Liver (tissue), 9 donors: Measurements from ENCODE around the gene PEX3. TPM values are rescaled to one million over a fixed set of nuclear protein-coding genes. Genes with fewer than 3 reads are reported as not detected.

Experiments used
- DNase-seq: peaks from one replicate; pipeline ENCODE4 v3.0.0-alpha.2; 2017; ENCODE audit warnings: low spot score
- H3K27ac ChIP-seq, 2 donors: one replicate each; pipeline ENCODE4 v1.7.0; 2013; ENCODE audit warnings: inconsistent platforms in 2 of 2, low read length in 2 of 2, control low read depth in 1 of 2, low read depth in 1 of 2, mild to moderate bottlenecking in 1 of 2
- H3K27me3 ChIP-seq, 4 donors: one replicate each; pipeline versions ENCODE4 v1.6.1 to v1.7.0; 2013; ENCODE audit warnings: low read length in 3 of 4, inconsistent platforms in 1 of 4, mild to moderate bottlenecking in 1 of 4, moderate library complexity in 1 of 4; ENCODE audit not compliant: control insufficient read depth in 4 of 4, insufficient read depth in 4 of 4
- H3K36me3 ChIP-seq, 4 donors: one replicate each; pipeline versions ENCODE4 v1.6.1 to v1.7.0; 2013; ENCODE audit warnings: low read length in 3 of 4, mild to moderate bottlenecking in 3 of 4, low read depth in 1 of 4, moderate library complexity in 1 of 4; ENCODE audit not compliant: control insufficient read depth in 4 of 4, insufficient read depth in 3 of 4
- H3K4me1 ChIP-seq, 4 donors: one replicate each; pipeline versions ENCODE4 v1.6.1 to v1.7.0; 2013; ENCODE audit warnings: low read length in 3 of 4, mild to moderate bottlenecking in 3 of 4, moderate library complexity in 1 of 4; ENCODE audit not compliant: control insufficient read depth in 4 of 4, insufficient read depth in 4 of 4
- H3K4me3 ChIP-seq, 3 donors: one replicate each; pipeline versions ENCODE4 v1.6.1 to v1.7.0; 2013; ENCODE audit warnings: low read length in 3 of 3, control low read depth in 1 of 3, low read depth in 1 of 3, mild to moderate bottlenecking in 1 of 3
- H3K9ac ChIP-seq, 2 donors: one replicate each; pipeline ENCODE4 v1.7.0; 2013; ENCODE audit warnings: low read length in 2 of 2, mild to moderate bottlenecking in 2 of 2, moderate library complexity in 2 of 2, control low read depth in 1 of 2, low read depth in 1 of 2
- H3K9me3 ChIP-seq, 4 donors: one replicate each; pipeline versions ENCODE4 v1.6.1 to v1.7.0; 2013; ENCODE audit warnings: low read length in 3 of 4; ENCODE audit not compliant: control insufficient read depth in 4 of 4
- EGR1 ChIP-seq, 2 donors: IDR thresholded peaks; 2 replicates each; pipeline ENCODE4 v1.6.1; 2016 to 2018; ENCODE audit warnings: antibody characterized with exemption in 2 of 2, low read depth in 2 of 2
- FOXA1 ChIP-seq: IDR thresholded peaks from 2 replicates; pipeline ENCODE4 v1.6.1; 2016; ENCODE audit warnings: antibody characterized with exemption
- FOXA2 ChIP-seq: IDR thresholded peaks from 2 replicates; pipeline ENCODE4 v1.6.1; 2016; ENCODE audit warnings: antibody characterized with exemption
- GABPA ChIP-seq, 2 donors: IDR thresholded peaks in 1 of 2; conservative IDR thresholded peaks in 1 of 2; 2 replicates each; pipeline ENCODE4 v1.6.1; 2016; ENCODE audit warnings: antibody characterized with exemption in 2 of 2, mild to moderate bottlenecking in 1 of 2, moderate library complexity in 1 of 2
- HNF4A ChIP-seq, 2 donors: conservative IDR thresholded peaks; 2 replicates each; pipeline ENCODE4 v1.6.1; 2016; ENCODE audit warnings: antibody characterized with exemption in 2 of 2, mild to moderate bottlenecking in 2 of 2
- HNF4G ChIP-seq: IDR thresholded peaks from 2 replicates; pipeline ENCODE4 v1.6.1; 2016; ENCODE audit warnings: antibody characterized with exemption
- JUND ChIP-seq, 2 donors: IDR thresholded peaks; 2 replicates each; pipeline ENCODE4 v1.6.1; 2016; ENCODE audit warnings: antibody characterized with exemption in 2 of 2
- NR2F2 ChIP-seq: IDR thresholded peaks from 2 replicates; pipeline ENCODE4 v1.6.1; 2016; ENCODE audit warnings: antibody characterized with exemption
- RAD21 ChIP-seq, 2 donors: IDR thresholded peaks; 2 replicates each; pipeline ENCODE4 v1.6.1; 2016; ENCODE audit warnings: antibody characterized with exemption in 2 of 2, mild to moderate bottlenecking in 2 of 2
- RXRA ChIP-seq, 2 donors: IDR thresholded peaks; 2 replicates each; pipeline ENCODE4 v1.6.1; 2017 to 2018; ENCODE audit warnings: antibody characterized with exemption in 2 of 2, mild to moderate bottlenecking in 1 of 2
- SP1 ChIP-seq: IDR thresholded peaks from 2 replicates; pipeline ENCODE4 v1.6.1; 2018; ENCODE audit warnings: antibody characterized with exemption, mild to moderate bottlenecking
- TAF1 ChIP-seq: conservative IDR thresholded peaks from 2 replicates; pipeline ENCODE4 v1.6.1; 2016; ENCODE audit warnings: antibody characterized with exemption, mild to moderate bottlenecking
- YY1 ChIP-seq: IDR thresholded peaks from 2 replicates; pipeline ENCODE4 v1.6.1; 2016; ENCODE audit warnings: antibody characterized with exemption, mild to moderate bottlenecking
- ZBTB33 ChIP-seq: IDR thresholded peaks from 2 replicates; pipeline ENCODE4 v1.6.1; 2016; ENCODE audit warnings: antibody characterized with exemption
- WGBS: extraction: QIAGEN DNeasy Blood & Tissue Kit; methylation state at CpG from one replicate; pipeline ENCODE4 v1.1.7; 2013; 5-methylcytosine and 5-hydroxymethylcytosine counted together
- polyA plus RNA-seq, 2 donors: library from polyadenylated mRNA; stranded (reverse) in 1 of 2; unstranded in 1 of 2; fragments of 200-250 nt in 1 of 2; fragments of >200 nt in 1 of 2; fragmentation: Nextera tagmentation in 1 of 2; extraction: Ambion mirVana in 1 of 2; gene quantifications; one replicate each; pipeline versions ENCODE4 v1.2.1 to v1.2.3, GENCODE V29; 2013 to 2015
- total RNA-seq, 2 donors: library from RNA; depleted of rRNA; stranded (reverse); fragments of >200 nt; gene quantifications; one replicate each; pipeline ENCODE4 v1.2.3, GENCODE V29; 2014
- TF ChIP-seq, protein P1 (sequence below): IDR thresholded peaks from 2 replicates; pipeline ENCODE4 v1.6.1; 2016; ENCODE audit warnings: antibody characterized with exemption, mild to moderate bottlenecking
- TF ChIP-seq, protein P2 (sequence below): IDR thresholded peaks from 2 replicates; pipeline ENCODE4 v1.6.1; 2016; ENCODE audit warnings: antibody characterized with exemption
- TF ChIP-seq, protein P3 (sequence below): IDR thresholded peaks from 2 replicates; pipeline ENCODE4 v1.6.1; 2016; ENCODE audit warnings: antibody characterized with exemption
- TF ChIP-seq, protein P4 (sequence below): fragments of 150-350 bp; IDR thresholded peaks from 2 replicates; pipeline ENCODE4 v1.5.1; 2017; ENCODE audit warnings: improper control_type of control experiment, low read depth, low read length; ENCODE audit not compliant: missing input control
- donor health status: healthy.
- donor health status: healthy.
- donor health status: healthy.
- donor health status: healthy.
- donor health status: healthy.

Gene PEX3
- total and polyA plus RNA-seq, 4 donors, result 12.7 to 27.2 (median 15.2) TPM

DNA sequence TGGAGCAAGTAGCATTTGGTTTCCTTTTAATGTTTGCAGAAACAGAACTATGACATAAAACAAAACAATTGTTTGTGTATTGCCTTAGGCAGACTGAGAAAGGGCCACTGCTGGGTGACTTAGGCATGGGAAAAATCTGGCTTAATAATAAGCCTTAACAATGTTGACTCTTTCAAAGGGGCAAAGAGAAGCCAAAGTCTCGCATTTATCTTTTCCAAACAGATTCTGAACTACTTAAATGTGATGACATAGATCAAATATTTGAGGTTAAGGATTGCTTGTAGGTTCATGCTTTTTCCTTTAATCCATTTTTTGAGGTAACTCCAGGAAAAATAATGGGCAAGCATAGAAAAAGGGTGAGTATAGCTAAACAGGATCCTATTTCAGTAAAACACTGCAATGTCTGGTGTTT, 39.7 kb upstream of the PEX3 start:
- WGBS, result 21% methylated on average over 1 of the region's 1 CpG
- Histone ChIP-seq H3K27me3 (no peaks in the 10 kb centered on the region), H3K36me3 (no peaks in the 10 kb centered on the region), H3K9me3 (no peaks in the 10 kb centered on the region), H3K9ac (no peak overlapping the region), H3K4me1 (peaks cover 0 to 7% (median 1%) of the 10 kb centered on the region in 4 donors), H3K27ac (no peak overlapping the region), H3K4me3 (no peak overlapping the region)
- no peak for TF ChIP-seq ZBTB33
- peak; percentile 34 for TF ChIP-seq SP1
- TF ChIP-seq, protein P1, sequence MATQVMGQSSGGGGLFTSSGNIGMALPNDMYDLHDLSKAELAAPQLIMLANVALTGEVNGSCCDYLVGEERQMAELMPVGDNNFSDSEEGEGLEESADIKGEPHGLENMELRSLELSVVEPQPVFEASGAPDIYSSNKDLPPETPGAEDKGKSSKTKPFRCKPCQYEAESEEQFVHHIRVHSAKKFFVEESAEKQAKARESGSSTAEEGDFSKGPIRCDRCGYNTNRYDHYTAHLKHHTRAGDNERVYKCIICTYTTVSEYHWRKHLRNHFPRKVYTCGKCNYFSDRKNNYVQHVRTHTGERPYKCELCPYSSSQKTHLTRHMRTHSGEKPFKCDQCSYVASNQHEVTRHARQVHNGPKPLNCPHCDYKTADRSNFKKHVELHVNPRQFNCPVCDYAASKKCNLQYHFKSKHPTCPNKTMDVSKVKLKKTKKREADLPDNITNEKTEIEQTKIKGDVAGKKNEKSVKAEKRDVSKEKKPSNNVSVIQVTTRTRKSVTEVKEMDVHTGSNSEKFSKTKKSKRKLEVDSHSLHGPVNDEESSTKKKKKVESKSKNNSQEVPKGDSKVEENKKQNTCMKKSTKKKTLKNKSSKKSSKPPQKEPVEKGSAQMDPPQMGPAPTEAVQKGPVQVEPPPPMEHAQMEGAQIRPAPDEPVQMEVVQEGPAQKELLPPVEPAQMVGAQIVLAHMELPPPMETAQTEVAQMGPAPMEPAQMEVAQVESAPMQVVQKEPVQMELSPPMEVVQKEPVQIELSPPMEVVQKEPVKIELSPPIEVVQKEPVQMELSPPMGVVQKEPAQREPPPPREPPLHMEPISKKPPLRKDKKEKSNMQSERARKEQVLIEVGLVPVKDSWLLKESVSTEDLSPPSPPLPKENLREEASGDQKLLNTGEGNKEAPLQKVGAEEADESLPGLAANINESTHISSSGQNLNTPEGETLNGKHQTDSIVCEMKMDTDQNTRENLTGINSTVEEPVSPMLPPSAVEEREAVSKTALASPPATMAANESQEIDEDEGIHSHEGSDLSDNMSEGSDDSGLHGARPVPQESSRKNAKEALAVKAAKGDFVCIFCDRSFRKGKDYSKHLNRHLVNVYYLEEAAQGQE, result no peak
- TF ChIP-seq, protein P2, sequence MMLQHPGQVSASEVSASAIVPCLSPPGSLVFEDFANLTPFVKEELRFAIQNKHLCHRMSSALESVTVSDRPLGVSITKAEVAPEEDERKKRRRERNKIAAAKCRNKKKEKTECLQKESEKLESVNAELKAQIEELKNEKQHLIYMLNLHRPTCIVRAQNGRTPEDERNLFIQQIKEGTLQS, result no peak
- TF ChIP-seq FOXA2, result peak; percentile 58
- TF ChIP-seq GABPA (IDR thresholded peaks at IDR 0.05 in 1 of 2, conservative IDR thresholded peaks at IDR 0.05 in 1 of 2), result no peak
- peak; percentile 6 for TF ChIP-seq HNF4G
- TF ChIP-seq EGR1 (IDR thresholded peaks at IDR 0.05; ENCODE audit: low read depth in 2 of 2), result peak in 1 of 2 donors; percentile 33
- TF ChIP-seq NR2F2, result no peak
- TF ChIP-seq JUND (IDR thresholded peaks at IDR 0.05), result peak; percentile 69 to 86
- TF ChIP-seq HNF4A (conservative IDR thresholded peaks at IDR 0.05), result peak; percentile 79 to 86
- peak; percentile 19 for TF ChIP-seq YY1
- TF ChIP-seq RXRA (IDR thresholded peaks at IDR 0.05), result peak; percentile 58 to 78
- peak; percentile 19 to 27 for TF ChIP-seq RAD21 (IDR thresholded peaks at IDR 0.05)
- TF ChIP-seq FOXA1, result peak; percentile 39
- TF ChIP-seq, protein P3, sequence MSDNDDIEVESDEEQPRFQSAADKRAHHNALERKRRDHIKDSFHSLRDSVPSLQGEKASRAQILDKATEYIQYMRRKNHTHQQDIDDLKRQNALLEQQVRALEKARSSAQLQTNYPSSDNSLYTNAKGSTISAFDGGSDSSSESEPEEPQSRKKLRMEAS, result peak; percentile 43
- no peak for TF ChIP-seq TAF1
- TF ChIP-seq, protein P4, sequence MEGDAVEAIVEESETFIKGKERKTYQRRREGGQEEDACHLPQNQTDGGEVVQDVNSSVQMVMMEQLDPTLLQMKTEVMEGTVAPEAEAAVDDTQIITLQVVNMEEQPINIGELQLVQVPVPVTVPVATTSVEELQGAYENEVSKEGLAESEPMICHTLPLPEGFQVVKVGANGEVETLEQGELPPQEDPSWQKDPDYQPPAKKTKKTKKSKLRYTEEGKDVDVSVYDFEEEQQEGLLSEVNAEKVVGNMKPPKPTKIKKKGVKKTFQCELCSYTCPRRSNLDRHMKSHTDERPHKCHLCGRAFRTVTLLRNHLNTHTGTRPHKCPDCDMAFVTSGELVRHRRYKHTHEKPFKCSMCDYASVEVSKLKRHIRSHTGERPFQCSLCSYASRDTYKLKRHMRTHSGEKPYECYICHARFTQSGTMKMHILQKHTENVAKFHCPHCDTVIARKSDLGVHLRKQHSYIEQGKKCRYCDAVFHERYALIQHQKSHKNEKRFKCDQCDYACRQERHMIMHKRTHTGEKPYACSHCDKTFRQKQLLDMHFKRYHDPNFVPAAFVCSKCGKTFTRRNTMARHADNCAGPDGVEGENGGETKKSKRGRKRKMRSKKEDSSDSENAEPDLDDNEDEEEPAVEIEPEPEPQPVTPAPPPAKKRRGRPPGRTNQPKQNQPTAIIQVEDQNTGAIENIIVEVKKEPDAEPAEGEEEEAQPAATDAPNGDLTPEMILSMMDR, result no peak
- no peak for DNase-seq
